MV-4-11 (cell line): Measurements from ENCODE around the gene FAM83G.
"Not testable (repeated sequence)": the region's sequence is repeated elsewhere in the genome, so short reads cannot be mapped to it uniquely, and the experiment has no call there.

Experiments used
- DNase-seq: peaks from one replicate; lab custom pipeline; 2025; lab: John Stamatoyannopoulos, UW

Gene FAM83G

DNA sequence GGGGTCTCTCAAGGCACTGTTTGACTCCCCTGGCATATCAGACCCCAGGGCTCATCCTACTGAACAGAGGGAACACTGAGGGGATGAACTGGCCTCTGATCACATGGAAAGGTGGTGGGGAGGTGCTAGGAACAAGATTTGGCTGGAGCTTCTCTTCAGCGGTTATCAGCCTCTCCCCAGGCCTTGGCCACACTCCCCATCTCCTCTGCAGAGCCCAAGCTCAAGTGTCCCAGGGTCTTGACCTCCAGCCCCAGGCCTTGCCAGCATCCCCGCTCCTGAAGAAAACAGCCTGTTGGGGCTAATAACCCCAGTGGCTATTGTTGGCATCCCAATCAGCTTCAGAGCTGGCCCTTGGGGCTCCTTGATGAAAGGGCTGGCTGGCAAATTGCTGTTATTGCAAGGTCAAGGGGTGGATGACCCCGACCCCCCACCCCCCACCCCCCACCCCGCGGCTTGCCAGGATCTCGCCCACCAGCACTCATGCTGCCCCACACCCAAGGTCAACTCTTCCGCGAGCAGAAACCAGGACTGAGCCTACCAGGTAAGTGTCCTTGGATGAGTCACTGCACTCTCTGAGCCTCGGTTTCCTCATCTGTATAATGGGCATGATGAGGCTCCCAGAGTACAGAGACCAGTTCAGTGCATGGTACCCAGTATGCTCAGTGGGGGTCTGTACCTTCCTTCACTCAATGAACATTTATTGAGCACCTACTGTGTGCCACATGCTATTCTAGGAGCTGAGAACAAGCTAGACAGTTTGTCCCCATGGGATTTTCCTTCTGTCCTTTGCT lies 18.8 kb upstream of the FAM83G start:
- DNase-seq = no peak

DNA sequence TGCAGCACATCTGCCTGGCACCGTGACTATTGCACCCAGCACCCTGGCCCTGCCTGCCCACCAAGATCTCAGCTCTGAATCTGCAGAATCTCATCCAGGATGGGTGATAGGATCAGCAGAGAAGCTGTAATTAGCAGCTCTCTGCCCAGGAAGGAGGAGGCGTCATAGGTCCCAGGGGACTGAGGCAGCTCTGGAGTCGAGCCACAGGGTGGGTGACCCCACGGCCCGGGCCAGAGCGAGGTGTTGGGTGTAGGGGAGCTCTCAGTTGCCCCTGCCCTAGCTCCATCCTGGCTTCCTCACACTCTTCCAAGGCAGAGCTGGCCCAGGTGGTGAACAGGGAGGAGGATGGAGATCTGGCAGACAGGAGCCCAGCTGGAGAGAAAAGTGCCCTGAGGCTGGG lies 18.2 kb upstream of the FAM83G start:
- DNase-seq = no peak

DNA sequence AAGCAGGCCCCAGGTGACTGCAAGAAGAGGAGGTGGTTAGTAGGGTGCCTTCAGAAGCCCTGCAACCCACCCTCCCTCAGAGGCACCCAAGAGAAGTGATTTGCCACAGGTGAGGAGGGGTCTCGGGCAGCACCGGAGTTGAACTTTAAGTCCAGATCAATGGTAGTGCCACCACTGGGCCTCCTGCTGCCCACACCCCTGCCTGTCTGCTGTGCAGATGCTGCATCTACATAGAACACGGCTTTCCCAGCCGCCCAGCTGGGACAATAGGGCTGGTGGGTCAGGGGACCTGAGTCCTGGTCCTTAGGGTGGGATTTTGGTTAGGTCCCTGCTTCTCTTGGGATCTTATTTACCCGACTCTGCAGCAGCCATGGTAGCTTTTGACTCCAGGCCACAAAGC lies 17.6 kb upstream of the FAM83G start:
- DNase-seq = no peak

DNA sequence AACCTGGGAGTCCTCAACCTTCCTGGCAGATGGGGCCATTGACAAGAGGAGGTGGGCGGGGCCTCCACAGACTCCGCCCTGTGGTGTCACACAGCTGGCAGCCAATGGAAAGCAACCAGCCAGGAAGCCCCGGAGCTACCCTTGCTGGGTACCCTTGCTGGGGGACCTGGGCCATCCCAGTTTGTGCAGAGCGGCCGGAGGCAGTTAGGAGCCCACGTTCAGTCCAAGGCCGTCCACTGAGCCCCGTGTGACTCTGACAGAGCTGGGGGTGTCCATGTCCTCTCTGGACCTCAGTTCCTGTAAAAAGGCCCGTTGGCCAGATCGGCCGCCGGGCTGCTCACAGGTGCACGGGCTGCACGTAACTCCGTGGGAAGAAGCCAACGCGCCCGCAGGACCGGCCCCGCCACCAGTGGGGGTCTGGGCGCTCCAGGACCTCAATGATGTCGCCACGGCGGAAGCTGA lies 17.1 kb upstream of the FAM83G start:
- no peak for DNase-seq

DNA sequence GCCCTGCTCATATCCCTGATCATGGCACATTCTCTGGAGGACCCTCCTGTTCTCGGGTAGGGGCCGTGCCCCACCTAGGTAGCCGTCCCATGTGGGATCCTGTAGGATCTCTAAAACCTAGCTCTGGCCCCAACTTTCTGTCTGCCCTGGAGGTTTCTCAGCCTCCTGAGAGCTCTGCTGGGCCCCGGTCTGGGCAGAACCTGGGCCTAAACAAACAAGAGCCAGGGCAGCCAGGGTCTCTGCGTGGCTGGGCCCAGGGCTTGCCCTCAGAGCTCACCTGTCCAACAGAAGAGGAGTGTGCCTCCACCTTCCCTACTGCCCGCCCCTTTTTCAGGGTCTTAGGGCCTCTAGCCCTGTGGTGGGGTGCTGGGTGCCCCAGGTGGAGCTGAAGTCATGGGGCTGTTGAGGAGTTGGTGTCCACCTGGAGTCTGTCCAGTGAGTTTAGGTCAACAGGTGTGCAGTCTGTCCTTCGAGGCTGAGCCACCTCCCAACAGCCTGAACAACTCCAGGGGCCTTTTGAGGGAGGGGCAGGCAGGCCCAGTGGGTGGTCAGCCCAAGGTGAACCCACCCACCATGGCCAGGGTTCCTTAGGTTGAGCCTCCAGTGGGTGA lies 16.6 kb upstream of the FAM83G start:
- not testable (repeated sequence) for DNase-seq

DNA sequence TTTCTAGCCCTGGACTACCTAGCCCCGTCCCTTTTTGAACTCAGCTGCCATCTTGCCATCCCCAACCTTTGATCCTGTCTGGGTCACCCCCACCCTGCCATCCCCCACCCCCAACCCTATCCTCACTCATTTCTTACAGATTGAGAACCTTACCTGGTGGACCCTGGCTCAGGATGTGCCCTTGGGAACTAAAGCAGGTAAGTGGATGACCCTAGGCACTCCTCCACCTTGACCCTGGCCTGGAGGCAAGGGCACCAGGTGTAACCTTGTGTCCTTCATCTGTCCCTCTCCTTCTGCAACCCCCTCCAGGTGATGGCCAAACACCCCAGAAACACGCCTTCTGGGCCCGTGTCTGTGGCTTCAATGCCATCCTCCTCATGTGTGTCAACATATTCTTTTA lies 15.5 kb upstream of the FAM83G start:
- DNase-seq = no peak

DNA sequence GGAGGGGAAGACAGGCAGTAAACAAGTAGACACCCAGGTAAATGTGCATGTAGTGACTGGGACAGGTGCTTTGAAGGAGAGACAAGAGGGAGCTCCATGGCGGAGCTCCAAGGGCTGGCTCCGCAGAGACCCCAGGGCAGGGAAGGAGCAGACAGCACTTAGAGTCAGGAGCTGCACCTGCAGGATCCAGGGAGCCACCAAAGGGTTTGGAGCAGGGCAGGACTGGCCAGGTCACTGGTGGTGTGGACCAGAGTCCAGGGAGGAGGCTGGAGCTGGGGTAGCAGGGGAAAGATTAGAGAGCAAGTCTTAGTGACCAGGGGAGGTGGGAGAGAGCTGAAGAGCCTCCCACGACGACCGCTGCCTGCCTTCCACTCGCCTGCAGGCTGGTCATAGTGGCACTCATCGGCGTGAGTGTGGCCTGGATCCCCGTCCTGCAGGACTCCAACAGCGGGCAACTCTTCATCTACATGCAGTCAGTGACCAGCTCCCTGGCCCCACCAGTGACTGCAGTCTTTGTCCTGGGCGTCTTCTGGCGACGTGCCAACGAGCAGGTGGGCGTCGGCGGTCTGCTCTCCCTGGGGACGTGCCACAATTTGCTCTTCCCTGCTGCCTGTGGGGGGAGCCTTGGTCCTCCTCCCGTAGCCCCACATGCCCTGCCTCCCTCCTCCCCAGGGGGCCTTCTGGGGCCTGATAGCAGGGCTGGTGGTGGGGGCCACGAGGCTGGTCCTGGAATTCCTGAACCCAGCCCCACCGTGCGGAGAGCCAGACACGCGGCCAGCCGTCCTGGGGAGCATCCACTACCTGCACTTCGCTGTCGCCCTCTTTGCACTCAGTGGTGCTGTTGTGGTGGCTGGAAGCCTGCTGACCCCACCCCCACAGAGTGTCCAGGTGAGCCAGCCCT lies 14.7 kb upstream of the FAM83G start:
- no peak for DNase-seq

DNA sequence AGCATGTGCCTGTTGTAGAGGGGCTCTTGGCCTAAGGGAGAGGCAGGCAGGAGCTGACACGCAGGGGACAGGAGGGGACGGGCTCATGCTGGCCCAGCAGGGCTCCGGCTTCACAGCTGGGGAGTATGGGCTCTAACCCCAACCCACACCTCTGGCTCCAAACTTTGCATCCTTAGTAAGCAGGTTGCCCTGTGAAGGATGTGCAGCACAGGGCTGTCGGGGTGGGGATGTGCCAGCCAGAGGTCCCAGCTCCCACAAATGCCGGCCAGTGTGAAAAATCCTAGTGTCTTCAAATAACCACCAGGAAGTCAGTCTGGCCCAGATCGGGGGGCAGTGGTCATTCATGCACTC lies 14.0 kb upstream of the FAM83G start:
- DNase-seq = no peak

DNA sequence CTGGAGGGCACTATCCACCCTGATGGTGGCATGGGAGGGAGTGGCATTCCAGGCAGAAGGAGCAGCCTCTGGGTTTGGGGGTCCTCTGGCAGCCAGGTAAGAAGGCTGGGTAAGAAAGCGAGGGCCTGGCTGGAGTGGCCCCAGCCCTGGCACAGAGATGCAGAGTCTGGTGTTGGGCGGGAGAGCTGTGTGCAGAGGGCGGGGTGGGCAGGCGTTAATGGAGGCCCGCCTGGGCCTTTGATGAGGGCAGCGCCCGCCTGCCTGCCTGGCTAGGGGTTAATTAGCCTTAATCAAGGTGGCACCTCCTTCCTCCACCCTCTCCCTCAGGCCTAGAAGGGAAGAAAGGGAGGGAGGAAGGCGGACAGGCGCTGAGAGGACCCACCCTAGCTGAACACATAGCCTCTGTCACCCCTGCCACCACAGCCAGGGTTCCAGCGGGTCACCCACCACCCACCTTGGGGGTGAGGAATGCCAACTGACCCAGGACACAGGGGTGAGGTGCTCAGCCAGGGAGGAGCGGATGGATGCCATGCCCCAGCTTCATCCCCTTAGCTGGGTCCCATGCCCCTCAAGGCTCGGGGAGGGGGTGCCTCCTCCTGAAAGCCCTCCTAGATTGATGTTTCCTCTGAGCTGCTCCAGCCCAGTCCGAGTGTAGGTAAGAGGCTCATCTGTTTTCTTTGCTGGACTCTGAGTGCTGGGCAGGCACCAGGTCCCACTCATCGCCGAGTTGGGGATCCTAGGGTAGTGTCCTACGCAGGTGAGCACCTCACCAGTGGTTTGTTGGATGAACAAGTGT lies 13.4 kb upstream of the FAM83G start:
- no peak for DNase-seq

DNA sequence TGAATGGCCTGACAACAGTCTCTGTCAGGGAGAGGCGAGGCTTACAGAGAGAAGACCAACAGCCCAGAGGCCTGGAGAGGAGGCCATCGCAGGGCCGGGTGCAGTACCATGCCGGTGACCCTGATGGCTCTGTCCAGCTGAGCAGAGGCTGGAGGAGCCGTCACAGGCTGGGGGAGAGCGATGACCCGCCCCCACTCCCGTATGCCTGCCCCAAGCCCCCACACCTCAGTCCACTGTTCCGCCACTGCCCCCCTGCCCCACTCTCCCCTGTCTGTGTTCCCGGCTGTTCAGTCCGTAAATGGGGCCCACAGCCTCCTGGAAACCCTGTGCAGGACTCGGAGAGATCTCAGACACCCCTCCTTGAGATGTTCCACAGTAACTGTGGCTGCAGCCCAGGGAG lies 12.8 kb upstream of the FAM83G start:
- DNase-seq = no peak

DNA sequence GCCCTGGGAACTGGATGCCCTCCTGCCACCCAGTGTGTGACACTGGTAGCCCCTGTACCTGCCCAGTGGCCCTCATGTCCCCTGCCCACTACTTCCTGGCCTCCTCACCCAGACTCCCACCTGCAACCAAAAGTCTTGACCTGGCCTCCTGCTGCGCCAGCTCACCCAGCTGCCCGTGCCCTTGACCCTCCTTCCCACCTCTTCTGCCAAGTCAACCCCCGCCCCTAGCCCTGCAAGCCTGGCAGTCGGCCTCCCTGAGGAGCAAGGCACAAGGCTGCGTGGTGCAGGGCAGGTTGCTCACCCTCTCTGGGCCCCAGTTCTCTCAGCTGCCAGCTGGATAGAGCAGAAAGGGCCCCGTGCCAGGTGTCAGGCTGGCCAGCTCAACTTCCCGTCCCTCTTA lies 12.3 kb upstream of the FAM83G start:
- DNase-seq = no peak

DNA sequence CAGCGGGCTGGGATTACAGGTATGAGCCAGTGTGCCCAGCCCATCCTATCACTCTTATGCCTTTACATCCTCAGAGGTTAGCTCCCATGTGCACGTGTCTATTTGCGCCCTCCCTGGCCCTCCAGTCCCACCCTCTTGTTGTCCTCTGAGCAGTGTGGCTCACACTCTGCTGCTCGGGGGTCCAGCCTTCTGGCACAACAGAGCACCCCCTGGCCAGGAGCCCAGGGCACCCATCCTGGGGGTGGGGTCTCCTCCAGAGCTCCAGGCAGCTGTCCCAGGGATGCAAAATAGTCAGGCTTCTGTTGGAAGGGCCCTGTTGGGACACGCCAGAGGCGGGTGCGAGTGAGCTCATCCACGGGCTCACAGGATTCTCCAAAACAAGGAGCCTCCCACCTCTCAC lies 11.7 kb upstream of the FAM83G start:
- DNase-seq = no peak

DNA sequence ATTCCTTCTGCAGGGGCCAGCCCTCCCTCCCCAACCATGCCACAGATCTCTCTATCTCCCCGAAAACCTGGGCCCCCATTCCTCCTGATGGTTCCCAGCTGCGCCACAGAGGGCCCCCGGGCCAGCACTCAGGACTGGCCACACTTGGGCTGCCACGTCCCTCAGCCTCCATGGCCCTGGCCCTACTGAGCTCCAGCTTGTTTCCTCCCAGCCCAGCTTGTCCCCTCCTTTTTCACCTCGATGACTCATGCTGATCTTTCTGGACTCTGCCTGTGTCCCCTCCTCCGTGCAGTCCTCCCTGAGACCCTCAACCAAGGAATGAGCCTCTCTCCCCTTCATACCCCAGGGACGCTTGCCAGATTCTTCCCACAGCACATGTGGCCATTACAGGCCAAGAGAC lies 10.9 kb upstream of the FAM83G start:
- DNase-seq = no peak

DNA sequence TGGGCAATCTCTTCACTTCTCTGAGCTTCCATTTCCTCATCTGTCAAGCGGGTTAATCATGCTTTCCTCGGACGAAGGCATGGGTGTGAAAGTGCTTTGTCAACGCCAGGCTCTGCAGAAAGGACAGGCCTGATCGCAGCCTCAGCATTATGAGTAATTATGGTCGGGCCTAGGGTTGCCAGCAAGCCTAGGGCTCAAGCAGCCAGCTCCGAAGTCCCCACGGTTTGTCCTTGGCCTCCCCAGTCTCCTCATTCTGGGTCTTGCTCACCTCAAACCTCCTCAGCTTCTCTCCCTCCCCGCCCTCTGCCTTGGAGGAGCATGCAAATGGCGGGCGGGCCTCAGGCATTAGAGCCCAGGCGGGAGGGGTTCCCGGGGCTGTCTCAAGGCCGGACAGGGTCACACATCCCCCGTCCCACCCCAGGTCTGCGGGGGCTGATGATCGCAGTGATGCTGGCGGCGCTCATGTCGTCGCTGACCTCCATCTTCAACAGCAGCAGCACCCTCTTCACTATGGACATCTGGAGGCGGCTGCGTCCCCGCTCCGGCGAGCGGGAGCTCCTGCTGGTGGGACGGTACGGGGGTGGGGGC lies 10.2 kb upstream of the FAM83G start:
- DNase-seq = peak; percentile 14

DNA sequence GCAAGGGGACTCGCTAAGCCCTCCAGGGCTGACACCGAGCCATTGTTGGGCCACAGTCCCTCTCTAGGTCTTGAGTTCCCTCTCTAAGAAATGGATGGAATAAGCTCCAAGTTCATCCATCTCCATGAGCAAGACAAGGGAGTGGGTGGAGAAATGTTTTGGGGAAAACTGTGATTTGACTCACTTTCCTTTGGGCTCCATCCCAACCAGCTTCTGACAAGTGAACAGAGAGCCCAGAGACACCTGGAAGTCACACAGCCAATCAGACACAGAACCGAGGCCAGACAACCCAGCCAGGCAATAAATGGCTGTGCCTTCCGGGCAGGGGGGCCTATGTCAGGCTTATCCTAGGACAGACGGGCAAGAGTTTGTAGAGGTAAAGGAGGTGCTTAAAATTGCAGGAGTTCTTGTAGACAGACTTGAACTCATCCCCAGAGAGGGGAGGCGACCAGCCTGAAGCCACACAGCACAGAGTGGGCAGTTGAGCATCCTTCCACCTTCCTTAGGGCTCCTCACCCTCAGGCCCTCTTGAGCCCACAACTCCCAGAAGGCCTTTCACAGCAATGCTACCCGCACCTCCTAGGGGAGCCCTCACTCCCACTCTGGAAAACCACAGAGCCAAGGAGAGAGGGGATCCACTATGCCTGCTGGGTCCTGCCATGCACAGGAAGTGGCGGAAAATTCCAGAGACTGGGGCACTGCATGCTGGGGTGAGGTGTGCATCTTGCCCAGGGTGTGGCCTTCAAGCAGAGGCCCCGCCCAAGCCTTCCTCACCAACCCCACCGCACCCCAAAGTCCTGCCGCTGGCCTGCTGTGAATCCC lies 9.5 kb upstream of the FAM83G start:
- no peak for DNase-seq

DNA sequence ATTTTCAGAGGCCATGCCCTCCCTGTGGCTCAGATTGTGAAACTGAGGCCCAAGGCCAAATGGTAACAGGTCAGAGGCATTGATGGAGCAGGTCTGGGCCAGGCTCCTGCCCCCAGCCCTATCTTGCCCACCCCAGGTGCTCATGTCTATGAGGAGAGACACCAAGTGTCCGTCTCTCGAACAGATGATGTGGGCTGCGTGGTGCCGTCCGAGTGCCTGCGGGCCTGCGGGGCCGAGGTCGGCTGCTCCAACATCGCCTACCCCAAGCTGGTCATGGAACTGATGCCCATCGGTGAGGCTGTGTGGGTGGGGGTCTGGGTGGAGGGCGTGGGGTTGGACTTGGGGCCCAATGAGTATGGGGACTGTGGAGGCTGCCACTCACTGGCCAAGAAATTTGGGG lies 8.7 kb upstream of the FAM83G start:
- DNase-seq = no peak

DNA sequence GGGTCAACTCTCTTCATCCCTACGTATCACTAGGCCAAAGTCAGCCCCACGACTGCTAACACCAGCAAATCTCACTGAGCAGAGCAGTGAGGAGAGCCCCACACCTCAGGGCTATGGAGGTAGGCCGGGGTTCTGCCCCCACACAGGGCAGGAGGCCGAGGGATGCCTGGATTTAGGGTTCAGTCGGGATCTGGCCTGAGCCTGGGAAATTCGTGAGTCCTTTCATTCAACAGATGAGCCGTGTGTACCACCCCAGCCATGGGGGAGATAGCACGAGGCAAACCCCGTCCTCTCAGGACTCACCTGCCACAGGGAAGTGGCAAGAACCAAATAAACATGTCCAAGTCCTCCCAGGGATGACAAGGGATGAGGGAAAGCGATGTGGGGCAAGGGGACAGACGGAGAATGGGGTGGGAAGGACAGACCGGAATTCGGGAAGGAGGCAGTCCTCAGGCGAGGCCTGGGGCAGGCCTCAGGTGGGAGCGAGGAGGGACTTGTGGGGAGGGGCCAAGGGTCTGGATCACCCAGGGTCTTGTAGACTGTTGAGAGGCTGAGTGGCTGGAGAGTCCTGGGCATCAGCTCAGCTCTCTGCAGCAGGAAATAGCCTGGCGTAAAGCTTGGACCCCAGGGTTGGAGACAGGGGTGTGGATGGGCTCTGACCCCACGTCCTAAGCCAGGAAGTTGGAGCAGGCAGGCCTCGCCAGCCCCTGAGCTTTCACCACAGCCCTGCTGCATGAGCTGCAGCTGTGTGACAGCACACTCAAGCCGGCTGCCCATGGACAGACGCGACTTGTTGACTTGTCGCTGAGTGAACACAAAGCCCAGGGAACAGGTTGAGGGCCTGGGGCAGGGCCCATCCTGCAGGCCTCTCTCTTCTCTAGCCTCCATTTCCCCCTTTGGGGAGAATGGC lies 7.9 kb upstream of the FAM83G start:
- no peak for DNase-seq

DNA sequence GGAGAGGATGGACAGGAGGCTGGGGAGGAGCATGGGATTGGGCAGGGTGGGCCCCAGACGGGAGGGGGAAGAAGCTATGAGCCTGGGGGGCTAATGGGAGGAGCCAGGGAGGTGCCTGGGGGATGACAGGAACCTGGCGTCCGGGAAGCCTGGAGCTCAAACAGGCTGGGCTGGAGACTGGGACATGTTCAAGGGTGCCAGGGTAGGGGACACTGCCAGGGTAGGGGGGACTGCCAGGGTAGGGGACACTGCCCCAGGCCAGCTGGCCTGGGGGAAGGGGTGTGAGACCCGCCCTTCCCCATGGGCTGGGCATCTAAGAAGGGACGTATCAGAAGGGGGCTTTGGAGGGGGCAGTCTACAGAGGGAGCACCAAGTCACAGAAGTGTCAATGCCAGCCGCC lies 7.0 kb upstream of the FAM83G start:
- no peak for DNase-seq

DNA sequence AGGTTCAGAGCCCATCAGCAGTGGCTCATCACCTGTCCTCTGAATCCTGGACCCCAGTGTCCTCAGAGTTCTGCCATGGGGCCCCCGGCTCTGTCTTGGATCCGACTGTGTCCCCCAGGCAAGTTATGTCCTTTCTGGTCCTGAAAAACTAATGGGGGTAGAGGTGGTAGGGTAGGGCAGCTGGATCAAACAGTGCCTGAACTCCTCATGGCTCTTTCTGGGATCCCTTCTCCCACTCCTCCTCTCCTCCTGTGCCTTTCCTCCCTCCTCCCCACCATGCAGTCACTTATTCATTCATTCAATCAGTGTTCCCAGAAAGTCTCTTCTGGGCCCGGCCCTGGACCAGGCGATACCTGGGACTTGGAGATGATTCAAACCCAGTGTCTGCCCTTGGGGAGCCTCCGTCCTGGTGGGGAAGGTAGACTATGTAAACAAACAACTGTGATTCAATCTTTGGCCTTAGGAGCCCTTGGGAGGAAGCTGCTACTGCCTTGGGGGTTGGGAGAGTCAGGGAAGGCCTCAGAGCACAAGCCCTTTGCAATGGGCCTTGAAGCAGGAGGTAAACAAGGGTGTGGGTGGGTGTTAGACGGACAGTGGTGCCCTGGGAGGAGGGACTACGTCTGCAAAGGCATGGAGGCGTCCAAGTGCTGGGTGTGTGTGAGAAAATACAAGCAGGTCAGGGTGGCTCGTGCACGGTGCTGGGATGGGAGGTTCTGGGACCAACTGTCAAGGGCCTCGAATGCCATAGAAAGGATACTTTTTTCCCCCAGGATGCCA lies 6.4 kb upstream of the FAM83G start:
- no peak for DNase-seq
